ENCODE data around the gene ART3. TPM values are rescaled to one million over a fixed set of nuclear protein-coding genes. Genes with fewer than 3 reads are reported as not detected.

Gene ART3
- total and polyA plus RNA-seq, 2 of the 8 experiments (the other 6 are each of a cell fraction or from before 2014, with no cell fraction given): 0.21 to 0.63 TPM

DNA sequence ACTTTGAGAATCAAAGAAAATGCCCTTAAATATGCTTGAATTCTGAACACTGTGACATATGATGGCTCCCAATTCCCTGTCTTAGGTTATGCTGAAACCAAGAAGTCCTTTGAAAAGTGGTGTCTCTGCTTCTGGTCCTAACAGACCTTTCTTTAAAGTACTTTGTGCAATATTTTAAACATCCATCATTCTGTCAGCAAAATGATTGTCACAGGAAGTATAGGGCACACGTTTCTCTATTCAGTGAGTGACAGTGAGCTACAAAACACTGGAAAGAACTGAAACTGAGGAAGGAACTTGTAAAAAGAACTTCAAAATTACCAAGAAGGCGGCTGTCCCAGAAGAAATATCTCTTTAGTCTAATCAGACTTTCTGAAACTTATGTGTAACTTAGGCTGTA lies 85.8 kb downstream of the ART3 start:
- TF ChIP-seq KDM4A (IDR thresholded peaks at IDR 0.05; ENCODE audit: low read depth, low read length, severe bottlenecking): no peak
- no peak overlapping the region for H3K4ac ChIP-seq (replicated peaks; ENCODE audit: insufficient read length, low read depth, low read length)
- no peaks in the 10 kb centered on the region for H3K27me3 ChIP-seq (replicated peaks in 1 of 4; ENCODE audit: control insufficient read depth in 3 of 4, extremely low read depth in 1 of 4, insufficient read depth in 3 of 4, low read length in 3 of 4)
- no peaks in the 10 kb centered on the region for H3K79me1 ChIP-seq (ENCODE audit: low read depth, low read length)
- WGBS, 2 experiments (ENCODE audit: extremely low coverage in 1 of 2, insufficient coverage in 1 of 2, insufficient read length in 1 of 2, insufficient replicate concordance in 2 of 2, low coverage in 1 of 2, low lambda C conversion rate in 2 of 2, missing lambda C conversion rate in 1 of 2): 82% methylated on average over 2 of the region's 2 CpGs; no CpG with 5 or more reads in 1 of the 2 experiments
- H3K79me2 ChIP-seq (ENCODE audit: control insufficient read depth in 1 of 2, insufficient read depth in 2 of 2, low read length in 2 of 2): no peaks in the 10 kb centered on the region
- H3K14ac ChIP-seq (ENCODE audit: insufficient read length): no peak overlapping the region
- H3K9ac ChIP-seq (replicated peaks in 1 of 4; ENCODE audit: extremely low read depth in 1 of 4, low read depth in 3 of 4, low read length in 3 of 4): no peak overlapping the region
- H2AK5ac ChIP-seq (ENCODE audit: low read depth, low read length): no peak overlapping the region
- H3K23ac ChIP-seq (ENCODE audit: insufficient read length): no peak overlapping the region
- H3K9me3 ChIP-seq (ENCODE audit: insufficient read depth in 2 of 2, low read depth in 1 of 2, low read length in 1 of 2): no peaks in the 10 kb centered on the region
- H4K20me1 ChIP-seq (replicated peaks in 1 of 2; ENCODE audit: control insufficient read depth in 1 of 2, insufficient read depth in 2 of 2, low read length in 2 of 2): no peaks in the 10 kb centered on the region
- H2BK12ac ChIP-seq (ENCODE audit: low read depth, low read length): no peak overlapping the region
- no peak overlapping the region for H2BK20ac ChIP-seq (ENCODE audit: low read length)
- H3K27ac ChIP-seq (ENCODE audit: low read depth, low read length): no peak overlapping the region
- no peak overlapping the region for H2BK15ac ChIP-seq (ENCODE audit: low read length)
- H3K56ac ChIP-seq (replicated peaks; ENCODE audit: insufficient read length, low read depth, low read length): no peak overlapping the region
- H3K36me3 ChIP-seq (ENCODE audit: control insufficient read depth in 2 of 4, insufficient read depth in 4 of 4, low read length in 3 of 4): peaks cover 0 to 22% (median 5%) of the 10 kb centered on the region in 4 experiments; a peak in 5 of 8 replicates
- FAIRE-seq (no peak), DNase-seq (ENCODE audit: low read depth in 1 of 2, low spot score in 2 of 2) (no peak)
- POLR2A ChIA-PET (ENCODE audit: partially characterized antibody): interaction anchor here (1.8 kb wide), 1 partner anchor 10 kb away, joined by 5 read pairs; no protein-coding TSS in a partner anchor
- H4K5ac ChIP-seq (ENCODE audit: insufficient read length, low read depth, low read length): no peak overlapping the region
- no peak overlapping the region for H4K8ac ChIP-seq (ENCODE audit: extremely low read depth, insufficient read depth, low read length)
- no peaks in the 10 kb centered on the region for H3K4me1 ChIP-seq (replicated peaks in 1 of 4; ENCODE audit: control insufficient read depth in 3 of 4, insufficient read depth in 4 of 4, low read length in 3 of 4)
- no peak overlapping the region for H4K91ac ChIP-seq (replicated peaks; ENCODE audit: insufficient read length, low read length)
- no peak overlapping the region for H3K4me3 ChIP-seq (ENCODE audit: extremely low read depth in 1 of 4, insufficient read depth in 2 of 4, low read depth in 3 of 4, low read length in 4 of 4)
- no peak overlapping the region for H2AFZ ChIP-seq (ENCODE audit: low read length)
- no peak overlapping the region for H3K18ac ChIP-seq (ENCODE audit: extremely low read depth, low read length)
- H3K23me2 ChIP-seq (ENCODE audit: low read depth, low read length): no peaks in the 10 kb centered on the region
- CTCF ChIA-PET (ENCODE audit: partially characterized antibody): interaction anchor here (1.2 to 1.4 kb wide), 2 partner anchors 218 to 265 kb away, joined by 3 to 4 read pairs; no protein-coding TSS in a partner anchor
- no peak overlapping the region for H3K4me2 ChIP-seq (ENCODE audit: insufficient read depth in 1 of 2, low read depth in 2 of 2, low read length in 2 of 2)
- no peak overlapping the region for H2BK120ac ChIP-seq (replicated peaks; ENCODE audit: low read depth, low read length)
- no peak overlapping the region for H2BK5ac ChIP-seq (ENCODE audit: low read depth, low read length)

Other genes starting within 250 kb of the ART3 start
- gene PPEF2, start 172.3 kb upstream of the ART3 start, total RNA-seq (2021; fragmentation: NEBNext Ultra II Directional; extraction: Animal tissue kit (Norgen Biotek cat#: 25700)): not detected in 2 replicates
- 0.03 TPM in 1 of 2 replicates, not detected in the other for gene PPEF2, start 172.3 kb upstream of the ART3 start, polyA plus RNA-seq (2011; rRNA removed)
- 9.4 and 13.0 TPM in 2 replicates for gene NAAA, start 133.7 kb upstream of the ART3 start, total RNA-seq (2021; fragmentation: NEBNext Ultra II Directional; extraction: Animal tissue kit (Norgen Biotek cat#: 25700))
- 12.5 and 15.0 TPM in 2 replicates for gene NAAA, start 133.7 kb upstream of the ART3 start, polyA plus RNA-seq (2011; rRNA removed)
- 71.3 and 75.1 TPM in 2 replicates for gene SDAD1, start 83.8 kb upstream of the ART3 start, total RNA-seq (2021; fragmentation: NEBNext Ultra II Directional; extraction: Animal tissue kit (Norgen Biotek cat#: 25700))
- 9.3 and 14.6 TPM in 2 replicates for gene SDAD1, start 83.8 kb upstream of the ART3 start, polyA plus RNA-seq (2011; rRNA removed)
- gene CXCL9, start 67.2 kb upstream of the ART3 start, total RNA-seq (2021; fragmentation: NEBNext Ultra II Directional; extraction: Animal tissue kit (Norgen Biotek cat#: 25700)): not detected in 2 replicates
- gene CXCL9, start 67.2 kb upstream of the ART3 start, polyA plus RNA-seq (2011; rRNA removed): not detected in 2 replicates
- gene CXCL10, start 51.2 kb upstream of the ART3 start, total RNA-seq (2021; fragmentation: NEBNext Ultra II Directional; extraction: Animal tissue kit (Norgen Biotek cat#: 25700)): not detected in 2 replicates
- not detected in 2 replicates for gene CXCL10, start 51.2 kb upstream of the ART3 start, polyA plus RNA-seq (2011; rRNA removed)
- gene CXCL11, start 38.6 kb upstream of the ART3 start, total RNA-seq (2021; fragmentation: NEBNext Ultra II Directional; extraction: Animal tissue kit (Norgen Biotek cat#: 25700)): 0.33 TPM in 1 of 2 replicates, not detected in the other
- 0.16 and 0.18 TPM in 2 replicates for gene CXCL11, start 38.6 kb upstream of the ART3 start, polyA plus RNA-seq (2011; rRNA removed)
- 99.2 and 103 TPM in 2 replicates for gene NUP54, start 73.7 kb downstream of the ART3 start, total RNA-seq (2021; fragmentation: NEBNext Ultra II Directional; extraction: Animal tissue kit (Norgen Biotek cat#: 25700))
- gene NUP54, start 73.7 kb downstream of the ART3 start, polyA plus RNA-seq (2011; rRNA removed): 31.1 and 51.4 TPM in 2 replicates
- gene SCARB2, start 139.1 kb downstream of the ART3 start, total RNA-seq (2021; fragmentation: NEBNext Ultra II Directional; extraction: Animal tissue kit (Norgen Biotek cat#: 25700)): 35.7 and 40.2 TPM in 2 replicates
- gene SCARB2, start 139.1 kb downstream of the ART3 start, polyA plus RNA-seq (2011; rRNA removed): 13.8 and 18.5 TPM in 2 replicates
- gene FAM47E, start 177.0 kb downstream of the ART3 start, total RNA-seq (2021; fragmentation: NEBNext Ultra II Directional; extraction: Animal tissue kit (Norgen Biotek cat#: 25700)): 1.3 and 1.7 TPM in 2 replicates
- gene FAM47E, start 177.0 kb downstream of the ART3 start, polyA plus RNA-seq (2011; rRNA removed): 1.2 and 1.4 TPM in 2 replicates
- gene STBD1, start 232.0 kb downstream of the ART3 start, total RNA-seq (2021; fragmentation: NEBNext Ultra II Directional; extraction: Animal tissue kit (Norgen Biotek cat#: 25700)): 1.4 and 1.7 TPM in 2 replicates
- 0.45 and 0.47 TPM in 2 replicates for gene STBD1, start 232.0 kb downstream of the ART3 start, polyA plus RNA-seq (2011; rRNA removed)